Fibroblast of lung (primary cell): ENCODE data around the gene CYBA.

Experiments used
- EZH2 ChIP-seq: IDR thresholded peaks from 2 replicates; pipeline ENCODE4 v1.5.1; 2012; ENCODE audit warnings: low read length, control low read depth, mild to moderate bottlenecking; ENCODE audit errors: missing control alignments
- TF ChIP-seq, protein P1 (sequence below), 2 donors: IDR thresholded peaks in 1 of 2; conservative IDR thresholded peaks in 1 of 2; 1 replicate in 1 of 2; 2 replicates in 1 of 2; pipeline ENCODE4 v1.5.1; 2011 to 2012; ENCODE audit warnings: low read length in 2 of 2, control low read depth in 1 of 2, inconsistent platforms in 1 of 2, low read depth in 1 of 2, mild to moderate bottlenecking in 1 of 2

DNA sequence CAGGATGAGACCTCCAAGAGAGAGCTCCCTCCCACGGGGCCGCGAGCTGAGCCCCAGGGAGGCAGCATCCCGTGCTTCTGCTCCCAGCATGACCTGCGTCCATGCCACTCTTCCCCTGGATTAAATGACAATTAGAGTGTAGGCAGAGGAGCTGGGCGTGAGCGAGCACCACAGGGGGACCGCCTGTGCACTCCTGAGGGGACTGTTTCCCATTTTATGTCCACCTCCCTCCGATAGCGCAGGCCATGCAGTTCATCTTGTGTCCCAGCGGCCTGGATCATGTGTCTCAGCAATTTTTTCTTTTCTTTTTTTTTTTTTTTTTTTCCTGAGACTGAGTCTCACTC is 18.3 kb downstream of the CYBA start:
- TF ChIP-seq, protein P1, sequence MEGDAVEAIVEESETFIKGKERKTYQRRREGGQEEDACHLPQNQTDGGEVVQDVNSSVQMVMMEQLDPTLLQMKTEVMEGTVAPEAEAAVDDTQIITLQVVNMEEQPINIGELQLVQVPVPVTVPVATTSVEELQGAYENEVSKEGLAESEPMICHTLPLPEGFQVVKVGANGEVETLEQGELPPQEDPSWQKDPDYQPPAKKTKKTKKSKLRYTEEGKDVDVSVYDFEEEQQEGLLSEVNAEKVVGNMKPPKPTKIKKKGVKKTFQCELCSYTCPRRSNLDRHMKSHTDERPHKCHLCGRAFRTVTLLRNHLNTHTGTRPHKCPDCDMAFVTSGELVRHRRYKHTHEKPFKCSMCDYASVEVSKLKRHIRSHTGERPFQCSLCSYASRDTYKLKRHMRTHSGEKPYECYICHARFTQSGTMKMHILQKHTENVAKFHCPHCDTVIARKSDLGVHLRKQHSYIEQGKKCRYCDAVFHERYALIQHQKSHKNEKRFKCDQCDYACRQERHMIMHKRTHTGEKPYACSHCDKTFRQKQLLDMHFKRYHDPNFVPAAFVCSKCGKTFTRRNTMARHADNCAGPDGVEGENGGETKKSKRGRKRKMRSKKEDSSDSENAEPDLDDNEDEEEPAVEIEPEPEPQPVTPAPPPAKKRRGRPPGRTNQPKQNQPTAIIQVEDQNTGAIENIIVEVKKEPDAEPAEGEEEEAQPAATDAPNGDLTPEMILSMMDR (conservative IDR thresholded peaks at IDR 0.05 in 1 of 2, IDR thresholded peaks at IDR 0.05 in 1 of 2; ENCODE audit: low read depth in 1 of 2, low read length in 2 of 2), result no peak
- TF ChIP-seq EZH2, result no peak
